ENCODE measurements around the gene BPIFB2.

DNA sequence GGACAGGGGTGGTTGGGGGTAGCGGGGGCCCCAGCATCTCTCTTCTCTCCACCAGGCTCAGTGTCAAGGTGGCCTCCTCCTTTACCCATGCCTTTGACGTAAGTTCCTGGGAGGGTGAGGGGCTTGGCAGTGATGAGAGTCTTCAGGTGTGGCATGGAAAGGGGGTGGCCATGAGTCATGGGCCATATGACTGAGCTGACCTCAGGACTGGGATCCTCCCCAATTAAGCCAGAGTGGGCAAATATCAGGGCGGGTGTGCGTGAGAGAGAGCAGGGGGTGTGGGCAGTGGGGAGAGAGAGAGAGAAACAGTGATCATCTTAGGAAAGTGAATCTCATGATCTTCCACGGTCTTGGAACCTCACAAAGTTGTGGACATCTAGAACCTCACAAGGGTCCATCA, 63.7 kb downstream of the BPIFB2 start:
- TF ChIP-seq POLR2A (IDR thresholded peaks at IDR 0.05; ENCODE audit: borderline replicate concordance, extremely low read depth, insufficient read depth, insufficient read length) (no peak), EZH2 (IDR thresholded peaks at IDR 0.05) (no peak)
- TF ChIP-seq, protein P1, sequence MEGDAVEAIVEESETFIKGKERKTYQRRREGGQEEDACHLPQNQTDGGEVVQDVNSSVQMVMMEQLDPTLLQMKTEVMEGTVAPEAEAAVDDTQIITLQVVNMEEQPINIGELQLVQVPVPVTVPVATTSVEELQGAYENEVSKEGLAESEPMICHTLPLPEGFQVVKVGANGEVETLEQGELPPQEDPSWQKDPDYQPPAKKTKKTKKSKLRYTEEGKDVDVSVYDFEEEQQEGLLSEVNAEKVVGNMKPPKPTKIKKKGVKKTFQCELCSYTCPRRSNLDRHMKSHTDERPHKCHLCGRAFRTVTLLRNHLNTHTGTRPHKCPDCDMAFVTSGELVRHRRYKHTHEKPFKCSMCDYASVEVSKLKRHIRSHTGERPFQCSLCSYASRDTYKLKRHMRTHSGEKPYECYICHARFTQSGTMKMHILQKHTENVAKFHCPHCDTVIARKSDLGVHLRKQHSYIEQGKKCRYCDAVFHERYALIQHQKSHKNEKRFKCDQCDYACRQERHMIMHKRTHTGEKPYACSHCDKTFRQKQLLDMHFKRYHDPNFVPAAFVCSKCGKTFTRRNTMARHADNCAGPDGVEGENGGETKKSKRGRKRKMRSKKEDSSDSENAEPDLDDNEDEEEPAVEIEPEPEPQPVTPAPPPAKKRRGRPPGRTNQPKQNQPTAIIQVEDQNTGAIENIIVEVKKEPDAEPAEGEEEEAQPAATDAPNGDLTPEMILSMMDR (IDR thresholded peaks at IDR 0.05 in 2 of 3, conservative IDR thresholded peaks at IDR 0.05 in 1 of 3; ENCODE audit: borderline replicate concordance in 1 of 3, insufficient read depth in 1 of 3, low read depth in 2 of 3, low read length in 2 of 3): no peak

All from HCT116 (cell line).